K562 (cell line): ENCODE data around the gene TXNIP. TPM values are rescaled to one million over a fixed set of nuclear protein-coding genes. Genes with fewer than 3 reads are reported as not detected.

Source experiments
- ARID3A ChIP-seq: IDR thresholded peaks from 2 replicates; pipeline ENCODE4 v1.6.1; 2012; ENCODE audit warnings: low read depth, low read length, improper control_type of control experiment, borderline replicate concordance
- CBFA2T3 ChIP-seq: fragments of 450-650 bp; IDR thresholded peaks from 2 replicates; pipeline ENCODE4 v1.6.1; 2017
- CBX8 ChIP-seq: fragments of 200-600 bp; sonication (generic); IDR thresholded peaks from 2 replicates; pipeline ENCODE4 v1.6.1; 2012; ENCODE audit warnings: borderline replicate concordance, mixed run types, low read depth, mild to moderate bottlenecking, moderate library complexity, mixed read lengths, low read length, control low read depth, inconsistent platforms; ENCODE audit not compliant: poor library complexity, severe bottlenecking; ENCODE audit errors: extremely low read depth
- CCNT2 ChIP-seq: IDR thresholded peaks from 2 replicates; pipeline ENCODE4 v1.6.1; 2011; ENCODE audit warnings: borderline replicate concordance, low read depth, mild to moderate bottlenecking, moderate library complexity, mixed read lengths, low read length; ENCODE audit not compliant: insufficient read length; ENCODE audit errors: extremely low read depth
- DACH1 ChIP-seq: fragments of 450-650 bp; IDR thresholded peaks from 2 replicates; pipeline ENCODE4 v1.6.1; 2018; ENCODE audit not compliant: partially characterized antibody
- ETV6 ChIP-seq, 3 experiments: fragments of 150-350 bp in 1 of 3; sonication (generic) in 1 of 3; formaldehyde crosslinking in 1 of 3; IDR thresholded peaks; 2 replicates each; pipeline versions ENCODE4 v1.6.1 to v1.8.0; 2014 to 2022; ENCODE audit warnings: borderline replicate concordance in 2 of 3, low read depth in 2 of 3, antibody characterized with exemption in 1 of 3, low read length in 1 of 3, mild to moderate bottlenecking in 1 of 3, missing genetic modification reagents in 1 of 3
- GTF2E2 ChIP-seq: fragments of 200-800 bp; sonication (Bioruptor generic); IDR thresholded peaks from 2 replicates; pipeline ENCODE4 v1.6.1; 2016; ENCODE audit warnings: missing genetic modification characterization, missing compliant biosample characterization
- HDAC8 ChIP-seq: fragments of 450-650 bp; IDR thresholded peaks from 2 replicates; pipeline ENCODE4 v1.6.1; 2016; ENCODE audit warnings: mild to moderate bottlenecking, missing genetic modification characterization, moderate library complexity, missing compliant biosample characterization
- HMGN3 ChIP-seq: IDR thresholded peaks from 2 replicates; pipeline ENCODE4 v1.6.1; 2011; ENCODE audit warnings: borderline replicate concordance, low read depth, mild to moderate bottlenecking, mixed read lengths, low read length; ENCODE audit not compliant: insufficient read length; ENCODE audit errors: extremely low read depth
- MCM7 ChIP-seq, 2 experiments: fragments of 450-650 bp; IDR thresholded peaks; 2 replicates each; pipeline ENCODE4 v1.6.1; 2016 to 2018
- MTA2 ChIP-seq: fragments of 450-650 bp; IDR thresholded peaks from 2 replicates; pipeline ENCODE4 v1.6.1; 2016; ENCODE audit warnings: low read depth
- NONO ChIP-seq, 2 experiments: fragments of 200-400 bp in 1 of 2; fragments of 450-650 bp in 1 of 2; formaldehyde crosslinking in 1 of 2; IDR thresholded peaks; 2 replicates each; pipeline ENCODE4 v1.6.1; 2017; ENCODE audit warnings: low read depth in 2 of 2, mild to moderate bottlenecking in 2 of 2, moderate library complexity in 2 of 2, low read length in 1 of 2
- SP2 ChIP-seq: IDR thresholded peaks from 2 replicates; pipeline ENCODE4 v1.6.1; 2011; ENCODE audit warnings: mild to moderate bottlenecking, low read depth, low read length, moderate library complexity; ENCODE audit not compliant: poor library complexity, severe bottlenecking; ENCODE audit errors: extremely low read depth
- ZNF121 ChIP-seq: sonication (generic); formaldehyde crosslinking; conservative IDR thresholded peaks from 2 replicates; pipeline ENCODE4 v1.8.0; 2022; ENCODE audit warnings: missing genetic modification reagents
- ZNF518B ChIP-seq: fragments of 250-450 bp; sonication (Bioruptor Pico); IDR thresholded peaks from 2 replicates; pipeline ENCODE4 v1.5.0; 2021; ENCODE audit warnings: mild to moderate bottlenecking, moderate library complexity
- polyA plus RNA-seq, 8 experiments: library from polyadenylated mRNA; depleted of rRNA in 4 of 8; stranded (reverse) in 5 of 8; unstranded in 3 of 8; fragments of >200 nt; fragmentation: Nextera tagmentation in 2 of 8; fragmentation: Illumina TruSeq in 1 of 8; extraction: Ambion mirVana in 2 of 8; extraction: Trizol in 1 of 8; gene quantifications; 2 replicates each; pipeline versions ENCODE4 v1.2.1 to v1.2.3, GENCODE V29; 2011 to 2014; ENCODE audit warnings: inconsistent platforms in 1 of 8, missing spikeins in 1 of 8
- total RNA-seq, 7 experiments: library from RNA; depleted of rRNA in 6 of 7; stranded (reverse); fragments of >200 nt in 6 of 7; fragmentation: Illumina TruSeq in 2 of 7; extraction: Trizol in 2 of 7; gene quantifications; 2 replicates each; pipeline versions ENCODE4 v1.2.1 to v1.2.3, GENCODE V29; 2011 to 2021; ENCODE audit warnings: low replicate concordance in 1 of 7
- TF ChIP-seq, protein P1 (sequence below): fragments of 450-650 bp; IDR thresholded peaks from 2 replicates; pipeline ENCODE4 v1.6.1; 2016; ENCODE audit warnings: borderline replicate concordance

Gene TXNIP
- total and polyA plus RNA-seq, 9 of the 15 experiments (the other 6 are each of a cell fraction or from before 2014, with no cell fraction given): 120 to 499 (median 257) TPM

DNA sequence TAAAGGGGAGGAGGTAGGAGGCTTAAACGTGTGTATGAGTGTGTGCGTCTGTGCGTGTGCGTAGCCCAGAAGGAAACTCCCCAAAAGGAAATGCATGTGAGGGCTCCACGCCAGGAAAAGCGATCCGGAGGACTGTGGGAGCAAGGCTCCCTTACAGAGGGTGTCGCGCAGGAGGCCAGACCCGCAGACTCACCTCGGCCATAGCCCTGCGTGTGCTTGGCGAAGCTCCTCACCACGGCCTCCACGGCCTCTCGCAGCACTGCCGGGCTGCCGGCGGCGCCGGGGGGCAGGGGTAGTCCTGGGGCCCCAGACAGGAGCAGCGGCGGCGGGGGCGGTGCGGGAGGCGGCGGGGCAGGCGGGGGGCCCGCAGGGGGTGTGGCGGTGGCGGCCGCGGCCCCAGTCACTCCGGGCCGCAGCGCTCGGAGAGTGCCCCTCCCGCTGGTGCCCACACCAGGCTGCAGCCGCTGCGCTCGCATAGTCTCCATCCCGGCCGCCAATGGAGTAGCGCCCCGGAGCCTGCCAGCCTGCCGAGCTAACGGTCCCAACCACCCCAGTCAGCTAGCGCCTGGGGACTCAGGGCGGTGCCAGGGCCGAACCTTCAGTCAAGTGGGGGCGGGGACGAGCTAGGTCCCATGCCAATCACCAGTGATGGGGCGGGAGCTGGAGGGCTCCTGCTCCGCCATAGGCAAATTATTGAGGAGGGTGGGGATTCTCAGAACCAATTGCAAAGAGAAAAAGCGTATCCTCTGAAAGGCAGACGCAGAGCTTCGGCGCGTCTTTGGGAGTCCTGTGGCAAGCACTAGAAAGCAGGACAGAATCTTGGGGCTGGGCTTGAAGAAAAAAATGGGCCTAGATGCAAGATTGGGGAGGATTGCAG, 38.7 kb downstream of the TXNIP start, which contains the start of gene LIX1L (continued):
- TF ChIP-seq ETV6 (IDR thresholded peaks at IDR 0.05; ENCODE audit: borderline replicate concordance in 1 of 2, low read depth in 2 of 2, low read length in 1 of 2) (no peak), ETV6 (CRISPR knock-in tag; IDR thresholded peaks at IDR 0.05; ENCODE audit: borderline replicate concordance) (no peak), HDAC8 (no peak), DACH1 (no peak), CBFA2T3 (no peak), SP2 (peak; percentile 60), HMGN3 (peak; percentile 31), MCM7 (IDR thresholded peaks at IDR 0.05) (no peak), GTF2E2 (tag) (no peak; the same call in 1 of the 2 replicates), CCNT2 (no peak), ZNF121 (CRISPR knock-in tag) (no peak), CBX8 (no peak), MTA2 (no peak), NONO (IDR thresholded peaks at IDR 0.05; ENCODE audit: low read depth in 2 of 2, low read length in 1 of 2) (no peak), ARID3A (no peak), ZNF518B (CRISPR knock-in tag) (no peak)
- TF ChIP-seq, protein P1, sequence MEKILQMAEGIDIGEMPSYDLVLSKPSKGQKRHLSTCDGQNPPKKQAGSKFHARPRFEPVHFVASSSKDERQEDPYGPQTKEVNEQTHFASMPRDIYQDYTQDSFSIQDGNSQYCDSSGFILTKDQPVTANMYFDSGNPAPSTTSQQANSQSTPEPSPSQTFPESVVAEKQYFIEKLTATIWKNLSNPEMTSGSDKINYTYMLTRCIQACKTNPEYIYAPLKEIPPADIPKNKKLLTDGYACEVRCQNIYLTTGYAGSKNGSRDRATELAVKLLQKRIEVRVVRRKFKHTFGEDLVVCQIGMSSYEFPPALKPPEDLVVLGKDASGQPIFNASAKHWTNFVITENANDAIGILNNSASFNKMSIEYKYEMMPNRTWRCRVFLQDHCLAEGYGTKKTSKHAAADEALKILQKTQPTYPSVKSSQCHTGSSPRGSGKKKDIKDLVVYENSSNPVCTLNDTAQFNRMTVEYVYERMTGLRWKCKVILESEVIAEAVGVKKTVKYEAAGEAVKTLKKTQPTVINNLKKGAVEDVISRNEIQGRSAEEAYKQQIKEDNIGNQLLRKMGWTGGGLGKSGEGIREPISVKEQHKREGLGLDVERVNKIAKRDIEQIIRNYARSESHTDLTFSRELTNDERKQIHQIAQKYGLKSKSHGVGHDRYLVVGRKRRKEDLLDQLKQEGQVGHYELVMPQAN: no peak; the same call in 1 of the 2 replicates
